D721Med (cell line): ENCODE results near the gene PRDM10.
"Not testable (repeated sequence)": the region's sequence is repeated elsewhere in the genome, so short reads cannot be mapped to it uniquely, and the experiment has no call there.

Experiments
- DNase-seq: peaks from one replicate; pipeline ENCODE4 v3.0.0; 2011; ENCODE audit warnings: low spot score; ENCODE audit not compliant: insufficient read length
- FAIRE-seq: peaks from 2 replicates; lab custom pipeline; 2011; peaks lifted over from hg19 to GRCh38; lab: Jason Lieb, UNC
- TF ChIP-seq, protein P1 (sequence below): IDR thresholded peaks from 2 replicates; pipeline ENCODE4 v1.5.1; 2012; ENCODE audit warnings: mild to moderate bottlenecking, control low read depth; ENCODE audit not compliant: insufficient read depth; ENCODE audit errors: missing control alignments

Gene PRDM10

DNA sequence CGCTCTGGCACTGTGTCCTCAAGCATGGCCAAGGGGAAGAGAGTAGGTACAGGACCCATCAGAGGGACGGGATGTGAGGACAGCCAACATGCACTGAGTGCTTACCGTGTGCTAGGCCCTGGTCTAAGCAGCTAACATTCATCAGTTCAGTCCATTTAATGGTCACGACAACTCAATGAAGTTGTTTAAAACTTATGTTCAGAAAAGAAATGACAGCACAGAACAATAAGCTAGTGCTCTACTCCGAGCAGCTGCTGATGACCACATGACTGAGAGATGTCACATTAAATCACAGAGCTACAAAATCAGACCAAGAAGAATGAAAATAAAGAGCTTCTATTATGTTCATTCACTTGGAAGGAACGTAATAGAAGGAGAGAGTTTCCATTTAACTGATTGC, 26.3 kb downstream of the PRDM10 start:
- TF ChIP-seq, protein P1, sequence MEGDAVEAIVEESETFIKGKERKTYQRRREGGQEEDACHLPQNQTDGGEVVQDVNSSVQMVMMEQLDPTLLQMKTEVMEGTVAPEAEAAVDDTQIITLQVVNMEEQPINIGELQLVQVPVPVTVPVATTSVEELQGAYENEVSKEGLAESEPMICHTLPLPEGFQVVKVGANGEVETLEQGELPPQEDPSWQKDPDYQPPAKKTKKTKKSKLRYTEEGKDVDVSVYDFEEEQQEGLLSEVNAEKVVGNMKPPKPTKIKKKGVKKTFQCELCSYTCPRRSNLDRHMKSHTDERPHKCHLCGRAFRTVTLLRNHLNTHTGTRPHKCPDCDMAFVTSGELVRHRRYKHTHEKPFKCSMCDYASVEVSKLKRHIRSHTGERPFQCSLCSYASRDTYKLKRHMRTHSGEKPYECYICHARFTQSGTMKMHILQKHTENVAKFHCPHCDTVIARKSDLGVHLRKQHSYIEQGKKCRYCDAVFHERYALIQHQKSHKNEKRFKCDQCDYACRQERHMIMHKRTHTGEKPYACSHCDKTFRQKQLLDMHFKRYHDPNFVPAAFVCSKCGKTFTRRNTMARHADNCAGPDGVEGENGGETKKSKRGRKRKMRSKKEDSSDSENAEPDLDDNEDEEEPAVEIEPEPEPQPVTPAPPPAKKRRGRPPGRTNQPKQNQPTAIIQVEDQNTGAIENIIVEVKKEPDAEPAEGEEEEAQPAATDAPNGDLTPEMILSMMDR, result no peak
- DNase-seq (no peak), FAIRE-seq (no peak)

GRCh38 chr11:129975543-129975942, 27.1 kb downstream of the PRDM10 start:
- TF ChIP-seq, protein P1, result no peak
- FAIRE-seq, result no peak

DNA sequence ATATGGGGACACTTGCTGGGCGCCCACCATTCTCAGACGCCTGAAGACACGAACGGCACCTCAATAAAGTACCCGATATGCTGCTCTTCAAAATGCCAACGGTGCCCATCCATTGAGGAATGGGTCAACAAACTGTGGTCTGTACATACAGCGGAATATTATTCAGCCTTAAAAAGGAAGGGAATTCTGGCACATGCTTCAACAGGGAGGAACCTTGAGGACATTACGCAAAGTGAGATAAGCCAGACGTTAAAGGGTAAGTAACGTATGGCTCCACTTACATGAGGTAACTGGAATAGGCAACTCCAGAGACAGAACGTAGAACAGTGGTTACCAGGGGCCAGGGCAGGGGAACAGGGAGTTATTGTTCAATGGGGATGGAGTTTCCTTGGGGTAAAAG, 28.0 kb downstream of the PRDM10 start:
- FAIRE-seq, result no peak
- no peak for DNase-seq
- TF ChIP-seq, protein P1, result no peak

More at GRCh38 chr11:129975543-129975942, 27.1 kb downstream of the PRDM10 start:
- DNase-seq, result no peak

DNA sequence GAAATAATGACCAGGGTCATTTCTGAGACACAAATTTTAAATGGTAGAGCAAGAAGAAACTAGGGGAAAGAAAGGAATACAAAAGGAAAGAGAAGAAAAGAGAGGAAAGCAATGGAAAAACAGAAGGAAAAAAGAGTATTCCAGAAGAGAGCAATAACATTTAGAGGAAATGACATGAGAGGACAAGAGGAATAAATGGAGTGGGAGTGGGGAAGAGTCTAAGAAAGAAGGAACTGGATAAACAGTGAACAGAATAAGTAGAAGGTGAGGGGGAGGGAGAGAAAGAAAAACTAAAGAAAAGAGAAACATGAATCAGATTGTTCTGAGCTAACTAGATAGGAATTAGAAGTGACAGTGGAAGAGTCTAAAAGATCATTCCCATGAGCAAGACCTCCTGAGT, 28.4 kb downstream of the PRDM10 start:
- DNase-seq, result no peak
- TF ChIP-seq, protein P1, result no peak

DNA sequence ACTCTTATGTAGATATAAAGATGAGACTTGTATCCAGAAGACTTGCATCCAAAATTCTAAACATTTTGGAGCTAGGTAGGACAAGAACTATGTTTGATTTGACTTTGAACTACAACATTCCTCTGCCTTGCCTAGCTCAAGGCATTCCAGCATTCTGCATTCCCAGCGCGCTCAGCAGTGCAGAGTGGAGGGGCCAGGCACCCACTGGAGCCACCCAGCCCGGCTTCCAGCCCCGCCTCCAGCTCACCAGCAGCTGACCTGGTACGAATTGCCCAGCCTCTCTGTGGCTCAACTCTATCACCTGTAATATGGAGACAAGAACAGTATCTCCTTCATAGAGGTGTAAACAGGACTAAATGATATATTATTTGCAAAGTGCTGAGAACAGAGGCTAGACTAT, 28.8 kb downstream of the PRDM10 start:
- TF ChIP-seq, protein P1, result no peak
- FAIRE-seq (no peak), DNase-seq (no peak)

More for the DNA sequence above, 28.4 kb downstream of the PRDM10 start:
- no peak for FAIRE-seq

- FAIRE-seq (no peak), DNase-seq (no peak)
Observed at GRCh38 chr11:129973068-129973467, 29.6 kb downstream of the PRDM10 start.

DNA sequence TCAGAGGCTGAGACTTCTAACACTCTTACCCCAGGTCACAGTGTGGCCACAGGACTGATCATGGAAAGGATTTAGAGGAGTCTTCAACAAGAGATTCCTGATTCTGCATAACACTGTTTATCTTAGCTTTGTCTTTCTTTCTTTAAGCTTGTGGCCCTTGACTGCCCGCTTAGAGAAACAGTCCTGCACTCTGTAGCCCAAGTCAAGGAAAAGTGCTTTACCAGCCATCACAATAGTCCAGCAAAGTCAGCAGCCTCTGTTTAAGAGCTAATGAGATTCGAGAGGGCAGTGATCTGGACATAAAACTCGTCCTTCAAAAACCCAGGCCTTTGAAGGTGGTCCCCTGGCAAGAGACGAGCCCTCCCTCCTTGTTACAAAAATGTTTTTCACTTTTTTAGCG, 30.0 kb downstream of the PRDM10 start:
- FAIRE-seq, result no peak
- TF ChIP-seq, protein P1, result no peak
- no peak for DNase-seq

More at GRCh38 chr11:129973068-129973467, 29.6 kb downstream of the PRDM10 start:
- TF ChIP-seq, protein P1, result no peak

GRCh38 chr11:129971856-129972255, 30.8 kb downstream of the PRDM10 start:
- not testable (repeated sequence) for DNase-seq, FAIRE-seq
